GM10847 (cell line): ENCODE data around the gene HPS6.

Experiments used
- POLR2A ChIP-seq: IDR thresholded peaks from 2 replicates; pipeline ENCODE4 v1.6.1; 2011; ENCODE audit not compliant: insufficient read length; ENCODE audit errors: extremely low read depth

The HPS6 gene

DNA sequence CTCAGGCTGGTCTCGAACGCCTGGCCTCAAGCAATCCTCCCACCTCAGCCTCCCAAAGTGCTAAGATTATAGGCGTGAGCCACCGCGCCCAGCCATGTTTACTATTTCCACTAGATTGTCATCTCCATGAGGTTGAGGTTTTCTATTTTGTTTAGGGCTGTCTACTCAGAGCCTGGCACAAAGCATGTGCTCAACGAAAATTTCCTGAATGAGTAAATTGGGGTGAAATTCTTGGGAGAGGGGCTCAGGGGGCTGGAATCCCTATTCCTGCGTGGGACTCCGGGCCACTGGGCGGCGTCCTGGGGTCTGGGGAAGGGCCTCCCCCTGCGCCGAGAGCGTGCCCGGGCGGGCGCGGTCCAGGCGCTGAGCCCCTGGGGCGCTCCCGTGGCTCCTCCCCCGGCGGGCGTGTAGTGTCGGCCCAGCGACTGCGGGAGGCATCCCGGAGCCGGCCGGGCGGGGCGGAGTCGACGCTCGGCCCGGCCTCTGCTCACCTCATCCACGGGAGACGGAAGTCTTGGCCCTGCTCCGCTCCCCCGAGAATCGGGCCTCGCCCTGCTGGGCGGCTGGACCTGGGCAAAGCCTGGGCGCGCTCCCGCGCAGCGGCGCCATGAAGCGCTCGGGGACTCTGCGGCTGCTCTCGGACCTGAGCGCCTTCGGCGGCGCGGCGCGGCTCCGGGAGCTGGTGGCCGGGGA lies at the start of gene HPS6:
TSS of gene HPS6 (plus strand) at position 482 of the 693 bp plus-strand sequence. CDS start at position 608, 126 bp downstream.
- peak; percentile 74 for TF ChIP-seq POLR2A

DNA sequence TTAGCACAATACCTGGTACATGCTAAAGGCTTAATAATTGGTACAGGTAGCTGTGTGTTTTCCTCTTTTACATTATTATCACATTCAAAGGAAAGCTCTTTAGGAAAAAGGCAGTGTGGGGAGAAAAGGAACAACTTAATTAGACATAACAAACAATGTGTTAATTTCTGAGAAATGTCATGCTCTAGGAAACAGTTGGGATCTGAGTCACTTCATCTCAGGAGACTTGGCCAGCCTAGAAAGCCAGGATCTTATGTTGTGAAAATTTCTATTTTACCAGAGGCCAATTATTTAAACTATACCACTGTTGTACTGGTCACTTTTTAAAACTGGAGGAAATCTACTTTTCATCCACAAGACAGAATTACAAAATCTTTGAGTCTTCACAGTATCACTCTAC lies 48.7 kb upstream of the HPS6 start:
- TF ChIP-seq POLR2A: no peak

DNA sequence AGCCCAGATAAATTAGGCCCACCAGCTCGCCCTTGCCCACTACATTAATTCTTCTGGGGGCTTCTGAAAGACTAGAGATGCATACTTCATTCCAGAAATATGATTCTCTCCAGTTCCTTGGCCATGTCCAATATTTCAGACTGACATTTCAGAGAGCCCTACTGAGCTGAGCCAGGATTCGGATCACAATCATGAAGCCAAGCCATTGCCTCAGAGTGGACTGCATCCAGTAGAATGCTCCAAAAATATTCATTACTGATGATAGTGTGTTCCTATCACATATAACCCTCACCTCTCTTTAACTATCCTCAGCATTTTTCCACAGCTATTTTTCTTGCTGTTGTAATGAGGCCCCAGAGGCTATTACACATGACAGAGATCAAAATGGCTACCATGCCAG lies 47.9 kb upstream of the HPS6 start:
- TF ChIP-seq POLR2A: no peak

DNA sequence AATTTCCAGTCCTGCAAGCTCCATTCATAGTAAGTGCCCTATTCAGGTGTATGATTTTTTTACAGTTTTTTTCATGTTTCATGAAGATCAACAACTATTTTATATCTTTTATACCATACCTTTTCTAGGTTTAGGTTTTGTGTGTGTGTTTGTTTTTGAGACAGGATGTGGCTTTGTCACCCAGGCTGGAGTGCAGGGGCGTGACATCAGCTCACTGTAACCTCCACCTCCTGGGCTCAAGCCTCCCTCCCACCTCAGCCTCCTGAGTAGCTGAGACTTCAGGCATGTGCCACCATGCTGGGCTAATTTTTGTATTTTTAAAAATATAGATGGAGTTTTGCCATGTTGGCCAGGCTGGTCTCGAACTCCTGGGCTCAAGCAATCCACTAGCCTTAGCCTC lies 44.2 kb upstream of the HPS6 start:
- no peak for TF ChIP-seq POLR2A

DNA sequence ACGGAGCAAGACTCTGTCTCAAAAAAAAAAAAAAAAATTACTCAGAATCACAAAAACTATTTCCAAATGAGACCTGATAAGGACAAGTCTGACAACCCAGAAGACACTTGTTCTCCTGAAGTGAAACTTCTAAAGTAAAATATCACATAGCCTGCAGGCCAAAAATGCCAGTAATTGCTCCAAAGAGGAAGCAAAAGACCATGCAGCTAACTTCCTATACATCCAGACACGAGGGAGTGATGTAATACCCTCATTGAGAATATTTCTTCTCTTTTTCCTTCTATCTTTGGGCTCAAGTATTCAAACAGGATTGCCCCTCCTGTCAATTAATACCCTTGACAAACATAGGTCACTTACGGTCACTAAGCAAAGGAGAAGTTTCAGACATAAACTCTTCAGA lies 40.4 kb upstream of the HPS6 start:
- no peak for TF ChIP-seq POLR2A

DNA sequence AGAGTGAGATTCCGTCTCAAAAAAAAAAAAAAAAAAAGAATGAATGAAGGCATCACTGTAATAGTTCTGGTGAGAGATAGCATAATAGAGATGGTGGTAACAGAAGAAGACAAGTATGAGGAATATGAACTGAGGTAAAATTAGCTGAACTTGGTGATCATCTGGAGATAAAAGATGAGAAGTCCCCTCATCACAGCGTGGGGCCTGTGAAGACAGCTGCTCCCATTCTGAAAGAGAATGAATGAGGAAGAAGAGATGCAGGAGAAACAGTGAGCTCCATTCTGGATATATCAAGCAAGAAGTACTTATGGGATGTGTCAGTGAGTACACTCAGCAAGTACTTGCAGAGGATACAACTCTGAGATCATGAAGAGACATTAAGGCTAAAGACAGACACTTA lies 37.9 kb upstream of the HPS6 start:
- no peak for TF ChIP-seq POLR2A

DNA sequence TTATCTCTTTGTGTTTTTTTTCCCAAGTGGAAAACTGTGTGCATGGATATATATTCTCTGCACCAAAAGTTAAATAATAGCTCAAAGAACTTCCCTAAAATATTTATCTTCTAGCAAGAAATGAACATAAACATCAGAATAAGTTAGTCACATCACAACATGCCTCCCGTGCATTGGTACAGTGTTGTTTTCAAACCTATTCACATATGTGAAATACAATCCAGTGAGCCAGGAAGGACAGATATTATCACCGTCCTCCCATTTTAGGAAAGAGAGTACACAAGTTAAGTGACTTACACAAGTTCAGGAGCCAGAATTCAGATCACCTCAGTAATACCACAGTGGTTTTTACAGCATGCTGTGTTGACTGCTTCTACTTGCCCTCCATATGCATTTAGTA lies 31.4 kb upstream of the HPS6 start:
- no peak for TF ChIP-seq POLR2A

DNA sequence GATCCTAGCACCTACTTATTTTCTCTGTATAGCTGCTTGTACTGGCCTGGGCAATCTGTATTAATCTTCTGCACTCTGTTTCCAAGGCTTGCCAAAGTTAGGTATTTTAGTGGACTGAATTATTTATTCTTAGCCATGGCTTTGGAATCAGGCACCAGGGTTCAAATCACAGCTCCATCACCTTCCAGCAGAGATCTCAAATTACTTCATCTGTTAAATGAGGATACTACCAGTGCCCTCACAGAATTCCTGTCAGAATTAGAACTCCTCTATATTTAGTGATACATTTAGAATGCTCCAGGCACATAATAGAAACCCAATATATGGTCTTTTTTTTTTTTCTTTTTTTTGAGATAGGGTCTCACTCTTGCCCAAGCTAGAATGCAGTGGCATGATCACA lies 26.7 kb upstream of the HPS6 start:
- no peak for TF ChIP-seq POLR2A

DNA sequence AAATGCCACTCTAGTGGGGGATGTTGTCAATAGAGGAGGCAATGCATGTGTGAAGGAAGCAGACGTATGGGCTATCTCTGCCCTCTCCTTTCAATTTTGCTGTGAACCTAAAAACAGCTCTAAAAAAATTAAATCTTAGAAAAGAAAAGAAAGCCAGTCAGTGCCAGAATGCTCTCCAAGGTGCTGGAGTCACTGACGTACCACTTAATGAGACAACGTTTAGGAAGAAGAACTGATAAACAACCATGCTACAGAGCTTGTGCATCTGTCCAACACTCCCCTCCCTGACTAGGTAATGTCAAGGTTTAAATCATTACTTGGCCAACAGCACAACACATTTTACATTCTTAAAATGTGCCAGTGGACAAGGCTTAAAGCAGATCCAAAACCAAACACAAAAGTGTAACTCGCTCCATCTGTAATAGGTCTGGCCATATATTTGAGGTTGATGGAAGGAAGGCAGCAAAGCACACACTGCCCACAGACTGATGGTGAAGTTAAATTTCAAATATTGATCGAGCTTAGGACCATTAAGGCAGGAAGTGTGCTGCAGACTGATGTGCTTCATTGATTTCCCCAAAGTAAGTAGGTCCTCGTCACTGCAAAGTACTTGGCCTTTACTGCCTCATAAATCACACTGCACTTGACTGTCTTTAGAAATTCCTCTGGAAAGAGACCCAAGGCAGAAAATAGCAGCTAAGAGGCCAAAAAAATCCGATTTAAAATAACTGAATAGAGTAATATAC lies 24.7 kb upstream of the HPS6 start:
- no peak for TF ChIP-seq POLR2A

DNA sequence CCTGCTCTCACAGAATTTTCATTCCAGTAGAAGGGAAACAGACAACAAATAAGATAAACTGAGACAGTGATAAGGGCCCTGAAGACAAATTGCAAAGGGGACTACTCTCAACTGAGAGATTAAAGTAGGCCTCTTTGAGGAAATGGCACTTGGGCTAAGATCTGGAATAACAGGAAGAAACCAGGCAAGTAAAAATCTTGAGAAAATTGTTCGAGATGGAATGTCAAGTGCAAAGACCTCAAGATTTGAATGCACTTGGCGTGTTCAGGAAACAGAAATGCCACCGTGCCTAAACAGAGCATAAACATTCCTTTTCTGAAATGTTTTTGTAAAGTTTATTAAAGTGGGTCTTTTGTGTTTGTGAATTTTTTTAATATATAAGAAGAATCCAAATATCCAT lies 19.9 kb upstream of the HPS6 start:
- no peak for TF ChIP-seq POLR2A

DNA sequence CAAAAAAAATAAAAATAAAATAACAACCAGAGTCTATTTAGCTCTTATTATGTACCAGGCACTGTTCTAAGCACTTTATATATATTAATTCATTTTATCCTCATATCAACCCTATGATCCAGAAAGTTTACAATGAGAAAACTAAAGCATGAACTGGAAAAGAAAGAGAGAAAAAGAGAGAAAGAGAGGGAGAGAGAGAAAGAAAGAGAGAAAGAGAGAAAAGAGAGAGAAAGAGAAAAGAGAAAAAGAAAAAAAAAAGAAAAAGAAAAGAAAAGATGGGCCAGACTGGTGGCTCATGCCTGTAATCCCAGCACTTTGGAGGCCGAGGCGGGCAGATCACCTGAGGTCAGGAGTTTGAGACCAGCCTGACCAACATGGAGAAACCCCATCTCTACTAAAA lies 19.1 kb upstream of the HPS6 start:
- TF ChIP-seq POLR2A: no peak

DNA sequence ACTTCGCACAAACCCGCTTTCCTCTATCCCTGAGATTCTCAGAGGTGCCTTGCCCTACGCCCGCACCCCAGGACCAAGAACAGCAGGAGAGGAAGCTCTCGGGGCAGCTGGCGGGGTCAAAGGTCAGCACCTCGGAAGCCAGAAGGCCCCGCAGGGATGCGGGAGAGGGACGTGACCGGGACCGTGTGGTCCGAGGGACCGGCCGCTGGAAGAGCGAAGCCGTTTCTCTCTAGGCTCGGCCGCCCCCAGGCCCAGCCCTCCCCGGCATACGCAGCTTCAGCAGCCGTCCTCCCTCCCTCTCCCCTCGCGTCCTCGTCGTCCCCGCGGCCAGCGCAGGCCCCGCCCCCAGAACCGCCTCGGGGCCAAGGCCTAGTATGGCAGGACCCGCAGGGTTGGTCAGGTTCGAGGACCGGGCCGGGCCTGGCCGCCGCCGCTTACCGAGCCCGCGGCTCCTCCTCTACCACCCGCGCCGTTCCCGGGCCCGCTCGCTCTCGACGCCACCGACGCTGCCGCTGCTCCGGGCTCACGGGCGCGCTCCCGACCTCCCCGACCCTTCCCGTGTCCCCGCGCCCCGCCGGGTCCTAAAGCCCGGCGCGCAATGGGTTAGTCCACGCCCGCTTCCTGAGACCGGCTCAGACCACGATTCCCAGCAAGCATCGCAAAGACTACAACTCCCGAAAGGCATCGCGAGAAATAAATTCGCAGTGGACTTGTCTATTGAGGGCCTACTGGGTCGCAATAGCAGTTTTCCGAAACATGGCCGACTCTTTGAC lies 9.3 kb upstream of the HPS6 start, which contains the start of gene ARMH3:
TSS of gene ARMH3 (minus strand) at position 527 of the 773 bp plus-strand sequence. CDS start 16,059 bp downstream, outside the sequence.
- peak; percentile 40 for TF ChIP-seq POLR2A

DNA sequence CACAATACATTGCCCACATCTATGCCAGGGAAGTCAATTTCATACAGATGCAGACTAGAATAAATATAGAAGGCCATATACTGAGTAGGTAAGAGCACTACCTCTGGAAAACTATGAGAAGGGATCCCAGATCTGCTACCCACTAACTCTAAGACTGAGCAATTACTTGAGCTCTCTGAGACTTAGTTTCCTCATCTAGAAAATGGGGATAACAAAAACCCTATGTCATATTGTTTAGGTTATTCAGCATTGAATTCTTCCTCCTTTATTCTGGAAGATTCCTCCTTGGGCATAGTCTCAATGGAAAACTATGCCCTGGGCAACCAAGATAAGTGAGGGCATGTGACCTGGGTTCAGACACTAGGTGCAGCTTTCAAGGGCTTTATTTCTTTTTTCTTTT lies 5.2 kb upstream of the HPS6 start:
- TF ChIP-seq POLR2A: no peak

DNA sequence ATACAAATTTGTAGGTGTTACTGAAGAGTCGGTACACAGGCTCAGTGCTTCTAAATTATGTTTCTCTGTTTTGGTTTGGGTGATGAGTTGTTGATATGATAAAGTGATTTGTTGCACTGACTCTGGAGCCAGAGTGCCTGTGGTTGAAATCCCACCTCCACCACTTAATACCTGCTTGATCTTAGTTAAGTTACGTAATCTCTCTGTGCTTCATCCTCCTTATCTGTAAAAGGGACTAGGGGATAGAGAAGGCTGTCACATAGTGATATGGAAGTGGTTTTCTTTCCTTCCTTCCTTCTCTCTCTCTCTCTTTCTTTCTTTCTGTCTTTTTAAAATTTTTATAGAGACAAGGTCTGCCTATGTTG lies 664 bp upstream of the HPS6 start:
- no peak for TF ChIP-seq POLR2A

DNA sequence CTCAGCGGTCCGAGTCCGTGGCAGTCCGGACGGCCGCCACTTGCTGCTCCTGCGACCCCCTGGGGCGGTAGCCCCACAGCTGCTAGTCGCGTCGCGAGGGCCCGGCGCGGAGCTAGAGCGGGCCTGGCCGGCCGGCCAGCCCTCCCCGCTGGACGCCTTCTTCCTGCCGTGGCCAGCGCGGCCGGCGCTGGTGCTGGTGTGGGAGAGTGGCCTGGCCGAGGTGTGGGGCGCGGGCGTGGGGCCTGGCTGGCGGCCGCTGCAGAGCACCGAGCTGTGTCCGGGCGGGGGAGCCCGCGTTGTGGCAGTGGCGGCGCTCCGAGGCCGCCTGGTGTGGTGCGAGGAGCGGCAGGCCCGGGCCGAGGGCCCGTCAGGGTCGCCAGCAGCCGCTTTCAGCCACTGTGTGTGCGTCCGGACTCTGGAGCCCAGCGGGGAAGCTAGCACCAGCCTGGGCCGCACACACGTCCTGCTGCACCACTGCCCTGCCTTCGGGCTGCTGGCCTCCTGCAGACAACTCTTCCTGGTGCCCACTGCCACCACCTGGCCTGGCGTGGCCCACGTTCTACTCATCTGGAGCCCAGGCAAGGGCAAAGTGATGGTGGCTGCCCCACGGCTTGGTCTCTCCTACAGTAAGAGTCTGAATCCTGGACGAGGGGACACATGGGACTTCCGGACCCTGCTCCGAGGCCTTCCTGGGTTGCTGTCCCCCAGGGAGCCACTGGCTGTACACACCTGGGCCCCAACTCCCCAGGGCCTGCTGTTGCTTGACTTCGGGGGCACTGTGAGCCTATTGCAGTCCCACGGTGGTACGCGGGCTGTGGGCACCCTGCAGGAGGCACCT lies 631 bp downstream of the HPS6 start:
- no peak for TF ChIP-seq POLR2A
